Mesenteric fat pad (tissue), 1 donor: ENCODE data around the gene TAF5. TPM values are rescaled to one million over a fixed set of nuclear protein-coding genes. Genes with fewer than 3 reads are reported as not detected.
"Not testable (repeated sequence)": the region's sequence is repeated elsewhere in the genome, so short reads cannot be mapped to it uniquely, and the experiment has no call there.

Experiments
- DNase-seq: peaks from one replicate; pipeline ENCODE4 v3.0.0-alpha.2; 2020; ENCODE audit warnings: low spot score
- microRNA-seq: library from miRNA; unstranded; fragments of <30 nt; microRNA quantifications from one replicate; pipeline ENCODE4 v1.2.0, GENCODE V29; 2020; ENCODE audit warnings: borderline number of aligned reads
- total RNA-seq: library from RNA; stranded (reverse); fragmentation: NEBNext Ultra II Directional; extraction: Animal tissue kit (Norgen Biotek cat#: 25700); gene quantifications from one replicate; pipeline ENCODE4 v1.2.1, GENCODE V29; 2021
- donor health status: DM: yes; HTN: yes; CAD: no.

TAF5 gene
- total RNA-seq, 1 donor from 2014 or later, result 2.3 TPM

DNA sequence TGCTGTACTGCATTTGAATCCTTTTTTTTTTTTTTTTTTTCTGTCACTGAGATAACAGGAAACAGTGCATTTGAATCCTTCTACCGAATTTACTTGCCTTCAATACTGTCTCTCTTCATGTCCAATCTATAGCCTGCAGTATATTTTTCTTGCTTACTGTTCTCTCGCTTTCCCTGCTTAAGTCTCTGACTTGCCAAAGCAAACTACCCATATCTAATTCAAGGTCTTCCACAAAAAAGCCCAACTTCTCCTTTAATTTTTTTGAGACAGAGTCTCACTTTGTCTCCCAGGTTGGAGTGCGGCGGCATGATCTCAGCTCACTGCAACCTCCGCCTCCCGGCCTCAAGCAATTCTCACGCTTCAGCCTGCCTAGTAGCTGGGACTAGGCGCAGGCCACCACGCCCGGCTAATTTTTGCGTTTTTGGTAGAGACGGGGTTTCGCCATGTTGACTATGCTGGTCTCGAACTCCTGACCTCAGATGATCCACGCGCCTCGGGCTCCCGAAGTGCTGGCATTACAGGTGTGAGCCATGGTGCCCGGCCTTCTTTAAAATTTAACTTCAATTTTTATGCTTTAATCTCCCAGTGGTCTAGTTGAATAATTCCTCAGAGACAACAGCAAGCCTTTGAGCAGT, 29.5 kb downstream of the TAF5 start:
- DNase-seq, result no peak

DNA sequence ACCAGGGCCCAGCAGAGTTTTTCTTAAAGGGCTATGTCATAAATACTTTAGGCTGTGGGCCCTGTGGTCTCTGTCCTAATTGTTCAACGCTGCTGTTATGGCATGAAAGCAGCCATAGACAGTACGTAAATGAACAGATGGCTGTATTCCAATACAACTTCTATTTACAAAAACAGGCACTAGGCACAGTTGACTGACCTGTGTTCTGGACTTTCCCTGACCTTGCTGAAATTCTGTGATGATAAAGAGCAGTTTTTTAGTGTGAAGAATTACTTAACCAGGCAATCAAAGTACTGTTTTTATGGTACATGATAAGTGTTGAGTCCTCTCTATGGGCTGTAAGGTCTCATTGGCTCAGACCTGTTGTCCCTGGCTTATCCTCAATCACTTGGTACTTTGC, 45.8 kb downstream of the TAF5 start:
- DNase-seq, result no peak

DNA sequence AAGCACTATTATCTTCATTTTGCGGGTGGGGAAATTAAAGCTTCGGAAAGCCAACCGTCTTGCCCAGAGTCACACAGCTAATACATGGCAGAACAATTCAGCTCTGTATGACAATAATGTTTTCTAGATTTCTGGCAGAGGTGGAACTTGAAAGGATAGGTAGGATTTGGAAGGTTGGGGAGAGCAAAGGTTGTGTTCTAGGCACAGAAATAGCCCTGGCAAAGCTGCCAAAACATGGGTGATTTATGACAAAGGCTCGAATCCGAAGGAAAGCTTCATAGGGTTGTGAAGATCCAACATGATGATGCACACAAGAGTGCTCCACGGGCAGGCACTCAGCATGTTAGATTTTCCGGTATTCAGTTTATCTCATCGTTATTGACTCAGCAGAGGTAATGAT, 47.8 kb downstream of the TAF5 start:
- no peak for DNase-seq

DNA sequence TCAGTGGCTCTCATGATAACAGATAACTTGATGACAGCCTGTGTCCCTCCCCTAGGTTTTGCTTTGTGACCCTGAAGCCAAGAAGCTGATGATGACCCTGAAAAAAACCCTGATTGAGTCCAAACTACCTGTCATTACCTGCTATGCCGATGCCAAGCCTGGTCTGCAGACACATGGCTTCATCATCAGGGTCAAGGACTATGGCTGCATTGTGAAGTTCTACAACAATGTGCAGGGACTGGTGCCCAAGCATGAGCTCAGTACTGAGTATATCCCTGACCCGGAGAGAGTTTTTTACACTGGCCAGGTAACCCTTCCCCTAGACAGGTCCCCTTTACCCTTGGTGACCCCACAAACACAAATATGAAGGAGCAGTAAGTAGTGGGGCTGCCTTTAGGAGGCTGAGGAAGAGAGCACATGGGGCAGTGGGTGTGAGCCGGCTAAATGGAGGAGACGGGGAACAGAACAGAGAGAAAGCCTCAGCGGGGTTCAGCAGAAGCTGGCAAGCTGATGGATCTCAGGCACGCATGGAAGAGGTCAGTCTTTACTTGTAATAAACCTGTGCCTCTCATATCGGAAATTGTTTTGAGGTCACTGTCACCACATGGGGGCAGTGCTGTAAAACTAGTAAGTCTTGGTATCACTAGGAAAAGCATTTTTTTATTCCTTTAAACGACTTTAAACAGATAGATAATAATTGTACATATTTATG, 48.8 kb downstream of the TAF5 start:
- DNase-seq, result no peak

DNA sequence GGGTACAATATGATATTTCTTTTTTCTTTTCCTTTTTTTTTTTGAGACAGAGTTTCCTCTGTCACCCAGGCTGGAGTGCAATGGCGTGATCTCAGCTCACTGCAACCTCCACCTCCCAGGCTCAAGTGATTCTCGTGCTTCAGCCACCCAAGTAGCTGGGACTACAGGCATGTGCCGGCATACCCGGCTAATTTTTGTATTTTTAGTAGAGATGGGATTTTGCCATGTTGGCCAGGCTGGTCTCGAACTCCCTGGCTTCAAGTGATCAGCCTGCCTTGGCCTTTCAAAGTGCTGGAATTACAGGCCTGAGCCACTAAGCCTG, 49.3 kb downstream of the TAF5 start:
- DNase-seq, result not testable (repeated sequence)

DNA sequence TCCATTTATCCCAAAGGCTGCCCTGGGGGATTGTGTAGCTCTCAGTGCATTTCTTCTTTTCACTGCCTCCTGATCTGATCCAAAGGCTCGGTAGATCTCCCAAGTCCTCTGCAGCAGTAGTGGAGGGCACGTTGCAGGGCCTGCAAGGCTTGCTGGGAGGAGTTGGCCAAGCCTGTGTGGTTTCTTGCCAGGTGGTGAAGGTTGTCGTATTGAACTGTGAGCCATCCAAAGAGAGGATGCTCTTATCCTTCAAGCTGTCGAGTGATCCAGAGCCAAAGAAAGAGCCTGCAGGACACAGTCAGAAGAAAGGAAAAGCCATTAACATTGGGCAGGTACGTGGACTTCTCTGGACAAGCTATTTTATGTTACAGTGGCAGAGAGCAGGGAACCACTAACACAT, 49.8 kb downstream of the TAF5 start:
- DNase-seq, result no peak

DNA sequence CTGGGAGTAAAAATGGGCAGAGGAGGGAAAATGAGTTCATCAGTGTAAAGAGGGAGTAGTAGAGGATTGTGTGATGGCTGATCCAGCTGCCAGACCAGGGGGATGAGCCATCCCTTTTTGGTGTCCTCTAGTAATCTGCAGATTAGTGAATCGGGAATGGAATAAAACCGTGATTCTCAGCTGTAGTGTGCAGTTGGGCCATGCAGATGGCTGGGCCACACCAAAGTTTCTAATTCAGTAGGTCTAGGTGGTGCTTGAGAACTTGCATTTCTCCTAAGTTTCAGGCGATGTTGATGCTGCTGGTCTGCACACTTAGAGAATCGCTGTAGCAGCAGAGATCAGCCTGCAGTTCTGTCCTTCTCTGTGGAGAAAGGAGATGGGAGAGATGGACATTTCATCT, 51.3 kb downstream of the TAF5 start:
- DNase-seq, result no peak

DNA sequence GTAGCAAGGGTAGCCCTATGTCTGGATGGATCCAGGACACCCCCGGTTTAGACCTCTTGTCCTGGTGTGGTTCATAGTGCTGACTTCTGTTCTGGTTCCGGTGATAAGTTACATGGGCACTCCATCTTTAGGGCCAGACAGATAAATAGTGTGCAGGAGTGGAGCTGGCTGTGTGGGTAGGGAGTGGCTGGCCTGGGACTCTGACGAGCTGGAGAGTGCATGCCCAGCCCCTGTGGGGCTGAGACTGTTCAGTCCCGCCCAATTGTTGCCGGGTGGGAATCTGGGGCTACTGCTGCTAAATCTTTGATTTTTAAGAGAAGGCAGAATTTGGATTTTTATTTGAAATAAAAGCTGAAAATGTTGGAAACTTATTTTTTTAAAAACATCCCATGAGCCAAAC, 56.0 kb downstream of the TAF5 start:
- no peak for DNase-seq

DNA sequence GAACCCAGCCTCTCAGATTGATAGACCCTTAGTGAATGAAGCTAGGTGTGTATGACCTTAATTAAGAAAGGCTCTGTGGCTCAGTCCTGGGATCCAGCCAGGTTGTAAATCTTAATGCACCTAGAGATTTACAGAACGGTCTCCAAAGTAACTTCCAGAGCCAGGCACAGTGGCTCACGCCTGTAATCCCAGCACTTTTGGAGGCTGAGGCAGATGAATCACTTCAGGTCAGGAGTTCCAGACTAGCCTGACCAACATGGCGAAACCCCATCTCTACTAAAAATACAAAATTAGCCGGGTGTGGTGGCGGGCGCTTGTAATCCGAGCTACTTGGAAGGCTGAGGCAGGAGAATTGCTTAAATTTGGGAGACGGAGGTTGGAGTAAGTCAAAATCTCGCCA, 60.1 kb downstream of the TAF5 start:
- no peak for DNase-seq

DNA sequence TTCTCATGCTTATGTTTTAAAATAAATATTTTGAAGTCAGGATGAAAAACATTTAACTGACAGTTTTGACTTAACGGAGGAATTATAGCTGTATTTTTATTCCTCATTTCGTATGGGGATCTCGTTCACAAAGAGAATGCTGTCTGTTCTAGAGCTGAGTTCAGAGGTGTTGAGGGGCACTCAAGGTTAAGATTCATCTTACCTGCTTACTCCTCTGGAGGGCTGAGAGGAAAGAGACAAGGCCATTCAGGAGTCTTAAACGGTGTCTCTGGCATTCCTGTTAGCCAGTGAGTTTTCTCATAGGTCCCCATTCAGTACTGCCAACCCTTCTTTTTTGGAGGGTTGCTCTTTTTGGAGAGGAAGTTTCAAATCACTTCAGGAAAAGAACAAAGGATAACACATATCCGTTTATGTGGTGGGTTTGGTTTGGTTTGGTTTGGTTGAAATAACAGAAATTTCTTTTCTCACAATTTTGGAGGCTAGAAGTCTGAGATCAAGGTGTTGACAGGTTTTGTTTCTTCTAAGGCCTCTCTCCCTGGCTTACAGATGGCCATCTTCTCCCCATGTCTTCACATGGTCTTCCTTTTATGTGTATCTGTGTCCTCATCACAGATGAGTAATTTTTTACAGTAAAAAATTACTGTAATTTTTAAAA, 61.3 kb downstream of the TAF5 start:
- DNase-seq, result no peak

DNA sequence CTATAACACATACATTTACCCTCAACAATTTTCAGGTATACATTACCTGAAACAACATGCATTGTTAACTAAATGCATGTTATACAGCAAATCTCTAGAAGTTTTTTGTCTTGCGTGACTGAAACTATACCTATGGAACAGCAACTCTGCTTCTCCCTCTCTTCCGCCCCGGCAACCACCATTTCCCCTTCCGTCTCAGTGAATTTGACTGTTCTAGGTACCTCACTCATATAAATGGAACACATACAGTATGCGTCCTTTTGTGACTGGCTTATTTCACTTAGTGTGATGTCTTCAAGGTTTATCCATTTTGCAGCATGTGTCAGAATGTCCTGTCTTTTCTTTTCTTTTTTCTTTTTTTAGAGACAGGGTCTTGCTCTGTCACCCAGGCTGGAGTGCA, 61.9 kb downstream of the TAF5 start:
- no peak for DNase-seq

DNA sequence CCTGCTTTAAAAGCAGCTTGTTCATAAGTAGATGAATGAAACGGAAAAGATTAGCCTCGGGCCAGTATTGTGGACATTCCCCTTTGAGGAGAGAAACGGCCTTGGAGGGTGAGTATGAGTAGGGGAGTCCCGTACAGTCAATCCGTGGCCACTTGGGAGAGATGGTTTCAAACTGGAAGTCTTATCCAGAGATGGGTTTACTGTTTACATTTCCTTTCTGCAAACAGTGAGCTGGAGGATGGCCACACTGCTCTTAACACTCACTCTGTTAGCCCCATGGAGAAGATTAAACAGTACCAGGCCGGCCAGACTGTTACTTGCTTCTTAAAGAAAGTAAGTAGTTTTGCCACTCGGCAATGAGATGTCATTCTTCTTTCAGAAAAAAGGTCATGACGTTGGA, 64.1 kb downstream of the TAF5 start:
- no peak for DNase-seq

DNA sequence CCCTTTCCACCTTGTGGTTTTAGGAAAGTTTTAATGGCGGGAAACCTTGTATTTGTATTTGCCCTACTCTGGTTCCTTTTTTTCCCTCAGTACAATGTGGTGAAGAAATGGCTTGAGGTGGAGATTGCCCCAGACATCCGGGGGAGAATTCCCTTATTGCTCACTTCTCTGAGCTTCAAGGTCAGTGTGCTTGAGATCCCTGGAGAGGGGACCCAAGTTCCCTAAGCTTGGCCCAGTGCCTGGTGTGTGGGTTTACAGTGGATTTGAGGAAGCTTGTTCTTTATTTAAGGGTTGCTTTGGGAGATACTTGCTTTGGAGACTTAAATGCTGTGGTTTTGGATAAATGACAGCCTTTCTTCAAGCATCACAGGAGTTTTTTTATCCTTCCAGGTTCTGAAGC, 66.1 kb downstream of the TAF5 start:
- DNase-seq, result no peak

Small RNAs within 50 kb of the gene (microRNA-seq; reads per million reads assigned to microRNA genes)
- gene MIR1307, result 1,146 reads per million, percentile 80 among the genes with 10 or more reads in this experiment

Other genes with a start within 250 kb of the TAF5 start
- 56.5 TPM for gene NT5C2, start 174.7 kb upstream of the TAF5 start, total RNA-seq
- not detected for gene RPEL1, start 122.1 kb upstream of the TAF5 start, total RNA-seq
- gene INA, start 90.8 kb upstream of the TAF5 start, total RNA-seq, result not detected
- gene PCGF6, start 16.8 kb upstream of the TAF5 start, total RNA-seq, result 11.0 TPM
- gene ATP5MK, start 28.5 kb downstream of the TAF5 start, total RNA-seq, result 348 TPM
- gene PDCD11, start 28.6 kb downstream of the TAF5 start, total RNA-seq, result 32.2 TPM
- gene CALHM2, start 84.4 kb downstream of the TAF5 start, total RNA-seq, result 40.3 TPM
- not detected for gene CALHM1, start 90.9 kb downstream of the TAF5 start, total RNA-seq
- not detected for gene CALHM3, start 111.3 kb downstream of the TAF5 start, total RNA-seq
- gene NEURL1, start 125.7 kb downstream of the TAF5 start, total RNA-seq, result 0.13 TPM